Ovary (tissue), 3 donors: Measurements from ENCODE around the gene ACVR1.

Source experiments
- EP300 ChIP-seq: sonication (generic); formaldehyde crosslinking; IDR thresholded peaks from one replicate; pipeline ENCODE4 v1.6.1; 2017; ENCODE audit warnings: antibody characterized with exemption
- TF ChIP-seq, protein P1 (sequence below), 3 donors: fragments of 450-650 bp in 2 of 3; fragments of 200-600 bp in 1 of 3; IDR thresholded peaks; one replicate each; pipeline versions ENCODE4 v1.5.1 to v1.8.0; 2016 to 2022; ENCODE audit warnings: antibody characterized with exemption in 3 of 3, mild to moderate bottlenecking in 1 of 3
- donor health status: DM: no; HTN: no; CAD: no.

DNA sequence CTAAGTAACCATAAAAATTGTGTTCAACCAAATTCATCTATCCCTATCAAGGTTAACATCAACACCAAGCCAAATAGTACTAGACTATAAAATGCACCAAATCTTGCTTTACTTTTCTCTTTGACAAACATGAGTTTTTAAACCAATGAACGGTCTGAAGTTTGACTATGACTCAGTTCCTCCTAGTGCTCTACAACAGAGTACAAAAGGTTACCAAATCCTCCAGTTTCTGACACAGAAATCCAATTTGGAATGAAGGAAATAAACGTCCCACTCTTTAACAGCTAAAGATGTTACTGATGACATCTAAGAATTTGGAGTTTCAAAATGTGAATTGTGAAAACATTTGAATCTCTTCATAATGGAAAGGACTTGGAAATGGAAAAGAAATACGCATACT, 11.8 kb upstream of the ACVR1 start:
- TF ChIP-seq, protein P1, sequence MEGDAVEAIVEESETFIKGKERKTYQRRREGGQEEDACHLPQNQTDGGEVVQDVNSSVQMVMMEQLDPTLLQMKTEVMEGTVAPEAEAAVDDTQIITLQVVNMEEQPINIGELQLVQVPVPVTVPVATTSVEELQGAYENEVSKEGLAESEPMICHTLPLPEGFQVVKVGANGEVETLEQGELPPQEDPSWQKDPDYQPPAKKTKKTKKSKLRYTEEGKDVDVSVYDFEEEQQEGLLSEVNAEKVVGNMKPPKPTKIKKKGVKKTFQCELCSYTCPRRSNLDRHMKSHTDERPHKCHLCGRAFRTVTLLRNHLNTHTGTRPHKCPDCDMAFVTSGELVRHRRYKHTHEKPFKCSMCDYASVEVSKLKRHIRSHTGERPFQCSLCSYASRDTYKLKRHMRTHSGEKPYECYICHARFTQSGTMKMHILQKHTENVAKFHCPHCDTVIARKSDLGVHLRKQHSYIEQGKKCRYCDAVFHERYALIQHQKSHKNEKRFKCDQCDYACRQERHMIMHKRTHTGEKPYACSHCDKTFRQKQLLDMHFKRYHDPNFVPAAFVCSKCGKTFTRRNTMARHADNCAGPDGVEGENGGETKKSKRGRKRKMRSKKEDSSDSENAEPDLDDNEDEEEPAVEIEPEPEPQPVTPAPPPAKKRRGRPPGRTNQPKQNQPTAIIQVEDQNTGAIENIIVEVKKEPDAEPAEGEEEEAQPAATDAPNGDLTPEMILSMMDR (IDR thresholded peaks at IDR 0.05) = no peak
- no peak for TF ChIP-seq EP300
